OCI-LY7 (cell line): ENCODE data around the gene LLPH.

Experiments
- EZH2phosphoT487 ChIP-seq: fragments of 200-600 bp; sonication (generic); IDR thresholded peaks from 2 replicates; pipeline ENCODE4 v1.6.1; 2018; ENCODE audit warnings: low read depth, borderline replicate concordance, mild to moderate bottlenecking, mixed run types, antibody characterized with exemption, low read length, moderate library complexity, mixed read lengths
- TF ChIP-seq, protein P1 (sequence below): fragments of 200-600 bp; sonication (generic); conservative IDR thresholded peaks from 2 replicates; pipeline ENCODE4 v1.5.1; 2014; ENCODE audit warnings: mild to moderate bottlenecking, antibody characterized with exemption, low read length, moderate library complexity, mixed read lengths

DNA sequence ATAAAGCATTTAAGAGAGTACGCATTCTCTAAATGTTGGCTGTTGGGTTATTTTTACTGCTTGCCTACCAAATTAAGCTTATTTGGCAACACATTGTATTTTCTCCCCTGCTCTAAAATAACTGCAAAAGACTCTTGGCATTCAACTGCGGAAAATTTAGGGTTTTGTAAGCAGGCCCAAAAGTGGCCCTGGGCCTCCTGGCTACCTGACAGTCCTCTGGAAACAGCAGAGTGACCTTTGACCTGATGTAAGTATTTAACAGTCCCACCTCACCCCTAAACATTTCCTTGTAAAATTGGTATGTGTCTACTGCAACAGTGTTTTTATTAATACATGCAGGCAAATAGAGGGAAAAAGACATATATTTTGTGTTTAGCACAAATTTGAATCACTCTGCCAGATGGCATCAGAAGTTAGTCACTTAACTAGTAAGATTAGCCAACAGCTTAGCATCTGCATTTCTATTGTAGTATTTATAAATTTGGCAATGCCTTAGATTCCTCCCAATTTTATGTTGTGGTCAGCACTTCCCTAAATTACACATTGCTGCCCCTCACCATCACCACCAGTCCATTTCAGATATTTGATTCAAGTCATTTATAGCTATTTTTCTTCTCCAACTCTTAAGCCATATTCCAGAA lies 11.2 kb downstream of the LLPH start:
- TF ChIP-seq, protein P1, sequence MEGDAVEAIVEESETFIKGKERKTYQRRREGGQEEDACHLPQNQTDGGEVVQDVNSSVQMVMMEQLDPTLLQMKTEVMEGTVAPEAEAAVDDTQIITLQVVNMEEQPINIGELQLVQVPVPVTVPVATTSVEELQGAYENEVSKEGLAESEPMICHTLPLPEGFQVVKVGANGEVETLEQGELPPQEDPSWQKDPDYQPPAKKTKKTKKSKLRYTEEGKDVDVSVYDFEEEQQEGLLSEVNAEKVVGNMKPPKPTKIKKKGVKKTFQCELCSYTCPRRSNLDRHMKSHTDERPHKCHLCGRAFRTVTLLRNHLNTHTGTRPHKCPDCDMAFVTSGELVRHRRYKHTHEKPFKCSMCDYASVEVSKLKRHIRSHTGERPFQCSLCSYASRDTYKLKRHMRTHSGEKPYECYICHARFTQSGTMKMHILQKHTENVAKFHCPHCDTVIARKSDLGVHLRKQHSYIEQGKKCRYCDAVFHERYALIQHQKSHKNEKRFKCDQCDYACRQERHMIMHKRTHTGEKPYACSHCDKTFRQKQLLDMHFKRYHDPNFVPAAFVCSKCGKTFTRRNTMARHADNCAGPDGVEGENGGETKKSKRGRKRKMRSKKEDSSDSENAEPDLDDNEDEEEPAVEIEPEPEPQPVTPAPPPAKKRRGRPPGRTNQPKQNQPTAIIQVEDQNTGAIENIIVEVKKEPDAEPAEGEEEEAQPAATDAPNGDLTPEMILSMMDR, result no peak
- TF ChIP-seq EZH2phosphoT487, result no peak
